ENCODE data around the gene ADCY2. TPM values are rescaled to one million over a fixed set of nuclear protein-coding genes. Genes with fewer than 3 reads are reported as not detected.

The ADCY2 gene
- polyA plus RNA-seq, 1 donor, result 5.5 TPM

DNA sequence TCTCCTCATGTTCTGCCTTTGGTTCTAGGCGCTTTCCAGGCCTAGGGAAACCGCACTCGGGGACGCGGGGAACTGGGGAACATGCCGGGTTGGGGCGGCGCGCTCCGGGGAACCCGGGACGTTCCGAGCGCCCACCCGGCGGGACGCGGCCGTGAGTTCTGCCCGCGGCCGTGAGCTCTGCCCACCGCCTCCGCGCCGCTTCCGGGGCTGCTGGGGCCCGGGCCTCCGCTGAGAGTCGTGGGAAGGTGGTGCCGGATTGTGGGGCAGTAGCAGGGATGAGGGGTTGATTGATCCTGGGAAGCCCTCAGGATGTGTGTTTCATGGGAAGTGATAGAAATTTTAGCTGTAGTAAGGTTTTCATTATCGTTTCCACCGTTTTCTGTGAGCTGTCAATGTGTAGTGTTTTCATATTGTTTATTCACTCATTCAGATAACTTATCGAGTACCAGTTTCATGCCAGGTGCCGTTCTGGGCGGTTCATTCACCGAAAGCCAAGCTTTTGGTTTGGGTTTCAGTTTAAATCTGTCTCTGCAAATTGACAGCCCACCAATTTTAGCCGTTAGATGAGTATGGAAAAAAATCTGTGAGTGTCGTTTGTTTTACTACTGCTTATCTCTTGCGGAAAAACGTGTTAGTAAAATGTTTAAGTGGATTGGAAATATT lies 473.7 kb downstream of the ADCY2 start:
- no peak for DNase-seq

- DNase-seq, result no peak
Observed at GRCh38 chr5:7871653-7872052, 475.7 kb downstream of the ADCY2 start.

GRCh38 chr5:7872517-7873130 lies 476.7 kb downstream of the ADCY2 start:
- DNase-seq, result no peak

DNA sequence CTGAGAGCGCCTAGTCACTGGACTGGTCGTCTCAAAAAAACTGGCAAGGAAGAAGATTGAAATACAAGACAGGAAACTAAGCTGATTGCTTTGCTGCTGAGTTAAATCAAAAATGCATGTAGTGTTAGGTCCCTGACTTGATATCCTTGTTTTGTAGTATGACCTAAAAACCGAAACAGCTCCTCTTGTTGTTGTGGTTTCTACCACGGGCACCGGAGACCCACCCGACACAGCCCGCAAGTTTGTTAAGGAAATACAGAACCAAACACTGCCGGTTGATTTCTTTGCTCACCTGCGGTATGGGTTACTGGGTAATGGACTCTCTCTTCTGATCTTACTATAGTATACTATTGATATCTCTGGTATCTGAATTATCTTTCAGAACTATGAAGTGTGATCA lies 477.3 kb downstream of the ADCY2 start:
- DNase-seq, result no peak

GRCh38 chr5:7874639-7875038 lies 478.7 kb downstream of the ADCY2 start:
- no peak for DNase-seq

DNA sequence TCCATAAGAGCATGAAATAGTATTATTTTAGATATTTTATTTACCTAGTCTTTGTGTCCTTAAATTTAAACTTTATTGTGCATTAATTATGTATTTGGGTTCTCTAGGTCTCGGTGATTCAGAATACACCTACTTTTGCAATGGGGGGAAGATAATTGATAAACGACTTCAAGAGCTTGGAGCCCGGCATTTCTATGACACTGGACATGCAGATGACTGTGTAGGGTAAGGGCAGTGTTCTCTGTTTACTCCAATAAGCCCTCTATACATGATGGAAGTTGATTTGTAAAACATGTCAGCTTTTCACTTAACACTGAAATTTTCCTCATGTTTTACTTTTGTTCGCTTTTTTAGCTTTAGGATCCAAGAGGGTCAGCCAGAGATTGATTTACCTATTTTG lies 479.2 kb downstream of the ADCY2 start:
- DNase-seq, result no peak

DNA sequence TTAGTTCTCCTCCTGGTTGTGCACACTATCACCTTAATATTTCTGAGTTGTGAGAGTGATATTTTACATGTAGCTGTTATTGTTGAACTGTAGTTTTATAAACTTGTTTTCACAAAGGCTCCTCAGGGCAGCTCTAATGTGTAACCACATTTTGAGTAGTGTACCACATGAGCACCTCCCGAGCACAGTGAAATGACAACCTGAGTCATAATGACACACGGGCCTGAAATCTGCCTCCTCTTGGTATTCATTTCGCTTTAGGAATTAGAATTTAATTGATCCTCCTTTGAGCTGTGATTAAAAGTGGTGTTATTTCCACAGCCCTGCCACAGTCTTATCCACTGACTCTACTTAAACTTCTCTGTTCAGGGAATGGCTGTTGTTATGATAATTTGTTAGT lies 480.9 kb downstream of the ADCY2 start:
- no peak for DNase-seq

DNA sequence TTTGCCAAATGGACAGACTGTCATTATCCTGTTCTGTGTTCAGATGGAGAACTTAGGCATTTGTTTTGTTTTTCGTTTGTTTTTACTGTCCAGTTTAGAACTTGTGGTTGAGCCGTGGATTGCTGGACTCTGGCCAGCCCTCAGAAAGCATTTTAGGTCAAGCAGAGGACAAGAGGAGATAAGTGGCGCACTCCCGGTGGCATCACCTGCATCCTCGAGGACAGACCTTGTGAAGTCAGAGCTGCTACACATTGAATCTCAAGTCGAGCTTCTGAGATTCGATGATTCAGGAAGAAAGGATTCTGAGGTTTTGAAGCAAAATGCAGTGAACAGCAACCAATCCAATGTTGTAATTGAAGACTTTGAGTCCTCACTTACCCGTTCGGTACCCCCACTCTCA lies 481.9 kb downstream of the ADCY2 start:
- DNase-seq, result no peak

- no peak for DNase-seq
Observed at GRCh38 chr5:7878381-7878873, 482.5 kb downstream of the ADCY2 start.

All from left kidney (tissue), 2 donors.